Measurements from ENCODE around the gene PFKFB2.

Gene PFKFB2

DNA sequence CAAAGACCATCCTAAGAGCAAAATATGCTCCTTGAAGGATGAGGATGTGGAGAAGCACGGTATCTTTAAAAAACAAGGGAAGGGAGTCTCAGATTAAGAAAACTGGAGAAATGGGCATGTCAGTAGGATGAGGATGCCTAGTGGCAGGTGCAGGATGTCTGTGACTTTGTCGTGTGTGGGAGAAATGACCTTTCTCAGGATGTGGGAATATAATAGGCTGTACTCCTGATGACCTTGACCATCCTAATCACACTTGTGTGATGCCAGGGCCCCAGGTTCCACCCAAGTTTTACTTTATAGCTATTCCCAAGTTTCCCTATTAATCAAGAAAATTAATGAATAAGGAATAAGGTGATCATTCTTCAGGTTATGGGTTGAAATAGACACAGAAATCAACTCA is 33.4 kb upstream of the PFKFB2 start:
- TF ChIP-seq, protein P1, sequence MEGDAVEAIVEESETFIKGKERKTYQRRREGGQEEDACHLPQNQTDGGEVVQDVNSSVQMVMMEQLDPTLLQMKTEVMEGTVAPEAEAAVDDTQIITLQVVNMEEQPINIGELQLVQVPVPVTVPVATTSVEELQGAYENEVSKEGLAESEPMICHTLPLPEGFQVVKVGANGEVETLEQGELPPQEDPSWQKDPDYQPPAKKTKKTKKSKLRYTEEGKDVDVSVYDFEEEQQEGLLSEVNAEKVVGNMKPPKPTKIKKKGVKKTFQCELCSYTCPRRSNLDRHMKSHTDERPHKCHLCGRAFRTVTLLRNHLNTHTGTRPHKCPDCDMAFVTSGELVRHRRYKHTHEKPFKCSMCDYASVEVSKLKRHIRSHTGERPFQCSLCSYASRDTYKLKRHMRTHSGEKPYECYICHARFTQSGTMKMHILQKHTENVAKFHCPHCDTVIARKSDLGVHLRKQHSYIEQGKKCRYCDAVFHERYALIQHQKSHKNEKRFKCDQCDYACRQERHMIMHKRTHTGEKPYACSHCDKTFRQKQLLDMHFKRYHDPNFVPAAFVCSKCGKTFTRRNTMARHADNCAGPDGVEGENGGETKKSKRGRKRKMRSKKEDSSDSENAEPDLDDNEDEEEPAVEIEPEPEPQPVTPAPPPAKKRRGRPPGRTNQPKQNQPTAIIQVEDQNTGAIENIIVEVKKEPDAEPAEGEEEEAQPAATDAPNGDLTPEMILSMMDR (IDR thresholded peaks at IDR 0.05) = no peak

DNA sequence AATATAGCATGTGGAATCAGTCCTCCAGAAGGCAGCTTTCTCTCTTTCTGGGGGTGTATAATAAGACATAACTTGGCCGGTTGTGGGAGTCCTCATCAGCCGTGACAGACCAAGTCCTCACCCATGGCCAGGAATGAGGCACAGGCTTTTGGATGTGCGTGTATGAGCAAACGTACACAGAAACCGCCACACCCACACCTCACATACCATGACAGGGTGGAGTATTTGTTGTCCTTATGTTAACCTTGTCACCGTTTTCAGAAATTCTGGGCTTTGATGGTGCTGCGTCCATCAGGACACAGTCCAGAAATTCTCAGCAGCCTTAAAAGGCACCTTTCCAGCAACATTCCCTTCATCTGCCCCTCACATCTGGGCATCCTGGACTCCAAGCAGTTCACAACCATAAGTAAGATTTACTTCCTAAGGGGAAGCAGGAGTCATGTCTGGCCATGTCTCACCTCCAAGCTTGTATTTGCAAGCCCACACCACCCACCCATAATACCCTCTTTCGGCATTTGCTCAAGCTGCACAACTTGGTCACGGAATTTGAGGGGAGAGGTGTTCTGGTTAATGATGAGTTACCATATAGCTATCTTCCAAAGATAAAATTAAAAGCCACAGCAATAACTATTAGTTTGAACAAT is 32.9 kb upstream of the PFKFB2 start:
- TF ChIP-seq, protein P1 (IDR thresholded peaks at IDR 0.05) = no peak

DNA sequence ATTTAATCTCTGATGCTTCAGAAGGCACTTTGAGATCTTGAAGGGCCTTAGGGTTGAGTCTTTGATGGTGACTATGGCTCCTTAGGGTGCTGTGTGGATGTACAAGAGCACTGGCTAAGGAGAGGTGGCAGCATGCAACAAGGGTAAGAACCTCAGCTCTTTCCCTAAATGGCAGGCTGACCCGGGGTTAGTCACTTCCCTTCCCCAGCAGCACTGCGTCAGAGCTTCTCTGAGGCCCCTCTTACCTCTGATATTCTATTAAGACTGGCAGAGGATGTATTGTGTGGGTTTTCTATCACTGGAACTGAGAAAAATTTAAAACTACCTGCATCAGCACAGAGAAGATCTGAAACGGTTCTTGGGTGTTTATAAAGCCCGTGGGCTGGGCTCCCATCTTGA is 32.4 kb upstream of the PFKFB2 start:
- TF ChIP-seq, protein P1 (IDR thresholded peaks at IDR 0.05) = no peak

DNA sequence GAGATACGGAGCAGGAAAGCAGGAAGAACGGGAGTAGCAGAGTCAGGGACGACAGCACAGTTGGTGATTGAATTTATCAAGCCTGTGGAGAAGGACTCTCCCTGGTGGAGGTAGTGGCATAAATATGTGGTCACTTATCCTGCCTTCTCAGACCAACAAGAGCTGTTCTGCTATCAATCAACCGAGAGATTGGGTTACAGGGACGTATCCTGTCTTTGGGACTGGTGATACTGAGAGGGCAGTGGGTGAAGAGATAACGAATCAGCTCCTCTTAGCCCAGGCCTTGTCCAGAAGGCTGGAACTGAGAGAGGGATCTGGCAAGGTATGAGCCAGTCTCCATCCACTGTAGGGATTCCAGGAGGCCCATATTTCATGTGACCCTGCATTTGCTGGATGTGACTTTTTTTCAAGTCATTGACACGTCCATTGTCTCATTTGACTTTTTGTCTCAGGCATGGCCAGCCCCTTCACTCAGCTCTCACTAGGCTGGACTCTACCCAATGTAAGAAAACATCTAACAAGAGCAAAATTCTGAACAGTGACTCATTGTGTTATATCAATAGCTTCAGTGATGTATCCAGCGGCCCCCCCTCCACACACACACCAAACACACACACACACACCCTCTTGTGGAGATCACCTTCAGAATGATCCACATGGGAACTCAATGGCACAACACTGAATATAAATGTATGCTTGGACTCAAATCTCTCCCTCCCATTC is 31.8 kb upstream of the PFKFB2 start:
- TF ChIP-seq, protein P1 (IDR thresholded peaks at IDR 0.05) = no peak

DNA sequence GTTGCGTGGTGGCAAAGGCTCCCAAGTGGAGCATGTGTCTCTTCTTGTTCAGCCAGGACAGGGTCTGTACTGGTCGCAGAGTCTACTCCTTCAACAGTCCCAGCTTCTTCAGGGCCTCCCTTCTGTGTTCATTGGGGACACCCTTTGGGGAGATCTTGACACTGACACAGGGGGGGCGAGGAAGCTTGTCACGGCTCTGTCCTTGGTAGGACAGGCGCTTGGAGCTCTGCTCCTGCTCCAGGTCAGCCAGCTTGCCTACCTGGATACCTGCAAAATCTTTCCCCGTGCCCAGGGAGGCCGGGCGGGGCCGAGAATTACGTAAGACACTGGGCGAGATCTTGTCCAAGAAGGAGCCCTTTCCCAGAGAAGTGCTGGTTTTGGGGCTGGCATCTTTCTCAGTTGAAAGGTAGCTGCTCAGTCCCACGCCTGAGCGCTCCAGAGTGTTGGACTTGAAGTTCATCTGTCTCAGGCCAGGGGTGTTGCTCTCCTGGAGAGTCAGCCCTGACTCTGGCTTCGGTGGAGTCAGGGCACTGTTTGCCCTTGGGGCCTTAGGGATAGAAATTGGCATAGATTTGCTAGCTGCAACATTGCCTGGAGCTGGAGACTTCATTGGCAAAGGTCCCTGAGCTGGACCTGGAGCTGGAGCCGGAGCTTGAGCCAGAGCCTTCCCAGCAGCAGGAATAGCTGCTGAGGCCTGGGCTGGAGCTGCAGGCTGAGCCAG is 31.0 kb upstream of the PFKFB2 start:
- TF ChIP-seq, protein P1 (IDR thresholded peaks at IDR 0.05) = no peak

DNA sequence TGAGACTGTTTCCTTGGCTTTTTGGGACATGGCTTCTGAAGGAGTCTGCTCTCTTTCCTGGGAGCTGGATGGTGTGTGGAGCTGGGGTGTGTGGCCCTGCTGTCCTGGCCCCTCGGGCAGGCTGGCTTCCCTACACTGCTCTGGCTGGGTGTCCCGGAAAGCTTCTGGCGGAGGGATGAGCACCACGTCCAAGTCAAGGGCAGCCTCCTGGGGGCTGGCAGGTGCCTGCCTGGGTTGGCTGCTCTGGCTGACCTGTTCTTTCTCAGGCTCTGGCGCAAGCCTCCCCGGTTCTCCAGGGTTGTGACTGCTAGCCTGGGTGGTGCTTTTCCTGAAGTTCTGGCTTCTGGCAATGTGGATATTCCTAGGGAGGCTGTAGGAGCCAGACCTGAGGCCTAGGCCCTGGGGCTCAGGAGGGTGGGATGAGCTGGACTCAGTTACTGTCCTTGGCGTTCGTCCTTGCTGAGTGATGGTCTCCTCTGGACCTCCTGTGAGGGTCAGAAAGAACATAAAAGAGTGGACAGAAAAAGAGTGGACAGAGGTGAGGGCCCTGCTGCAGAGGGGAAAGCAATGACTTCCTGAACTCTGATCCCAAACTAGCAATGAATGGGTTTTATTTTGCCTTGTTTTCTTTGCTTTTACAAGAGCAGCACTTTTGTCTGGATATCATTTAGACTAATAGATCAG is 29.9 kb upstream of the PFKFB2 start:
- TF ChIP-seq, protein P1 (IDR thresholded peaks at IDR 0.05) = no peak

Data from LNCAP (cell line).